GM18502 (cell line): ENCODE data around the gene UIMC1.
"Not testable (repeated sequence)": the region's sequence is repeated elsewhere in the genome, so short reads cannot be mapped to it uniquely, and the experiment has no call there.

ENCODE experiments used
- ATAC-seq: cut with Tn5 transposase; IDR thresholded peaks from one replicate; pipeline ENCODE4 v1.9.1; 2021; ENCODE audit warnings: mild to moderate bottlenecking; ENCODE audit not compliant: unreplicated experiment, poor library complexity

The UIMC1 gene

DNA sequence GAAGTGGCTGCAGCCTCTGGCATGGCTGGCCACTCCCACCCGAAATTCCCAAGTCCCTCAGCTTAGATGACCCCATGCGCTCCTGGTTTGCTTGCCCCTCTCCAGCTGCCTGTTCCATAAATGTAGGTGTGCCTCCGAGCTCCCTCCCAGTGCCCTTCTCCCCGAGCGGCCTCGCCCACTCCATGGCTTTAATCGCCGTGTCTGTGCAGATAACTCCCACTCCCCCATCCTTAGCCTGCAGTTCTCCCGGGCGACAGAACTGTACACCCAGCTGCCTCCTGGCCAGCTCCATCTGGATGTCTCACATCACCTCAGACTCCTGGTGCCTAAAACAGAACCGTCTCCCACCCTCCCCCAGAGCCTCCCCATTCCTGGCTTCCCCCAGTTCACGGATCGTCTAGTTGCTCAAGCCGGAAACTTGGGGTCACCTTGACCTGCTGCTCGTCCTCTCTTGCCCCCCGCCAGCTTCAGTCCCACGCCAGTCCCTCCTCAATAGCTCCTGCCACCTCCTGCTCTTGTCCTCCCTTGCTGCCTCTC lies 131.5 kb downstream of the UIMC1 start:
- no peak for ATAC-seq

- ATAC-seq, result no peak
Measured at GRCh38 chr5:176874198-176874780, 132.3 kb downstream of the UIMC1 start.

DNA sequence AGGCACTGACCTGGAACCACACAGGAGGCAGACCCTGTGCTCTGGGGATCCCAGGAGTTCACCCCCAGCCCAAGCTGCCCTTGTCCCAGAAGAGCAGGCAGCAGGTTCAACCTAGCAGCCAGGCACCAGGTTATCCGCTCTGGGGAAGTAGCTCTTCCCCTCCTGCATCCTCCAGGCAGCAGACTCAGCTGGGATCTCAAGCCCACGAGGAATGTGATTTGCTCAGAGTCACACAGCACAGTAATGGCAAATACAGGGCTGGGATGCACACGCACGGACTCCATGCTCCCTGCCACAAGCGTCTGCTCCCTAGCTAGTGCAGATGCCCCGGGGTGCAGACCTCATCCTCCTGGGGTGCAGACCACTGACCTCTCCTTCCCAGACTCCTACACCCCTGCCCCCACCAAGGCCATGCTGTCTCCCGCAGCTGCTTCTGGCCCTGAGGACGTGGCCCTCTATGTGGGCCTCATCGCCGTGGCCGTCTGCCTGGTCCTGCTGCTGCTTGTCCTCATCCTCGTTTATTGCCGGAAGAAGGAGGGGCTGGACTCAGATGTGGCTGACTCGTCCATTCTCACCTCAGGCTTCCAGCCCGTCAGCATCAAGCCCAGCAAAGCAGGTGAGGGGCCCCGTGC lies 132.9 kb downstream of the UIMC1 start:
- no peak for ATAC-seq

- not testable (repeated sequence) for ATAC-seq
Measured at GRCh38 chr5:176873011-176873410, 133.6 kb downstream of the UIMC1 start.

- ATAC-seq, result not testable (repeated sequence)
Measured at GRCh38 chr5:176872586-176872985, 134.0 kb downstream of the UIMC1 start.

- ATAC-seq, result not testable (repeated sequence)
Measured at GRCh38 chr5:176870644-176871043, 135.9 kb downstream of the UIMC1 start.

- no peak for ATAC-seq
Measured at GRCh38 chr5:176870110-176870591, 136.4 kb downstream of the UIMC1 start.

DNA sequence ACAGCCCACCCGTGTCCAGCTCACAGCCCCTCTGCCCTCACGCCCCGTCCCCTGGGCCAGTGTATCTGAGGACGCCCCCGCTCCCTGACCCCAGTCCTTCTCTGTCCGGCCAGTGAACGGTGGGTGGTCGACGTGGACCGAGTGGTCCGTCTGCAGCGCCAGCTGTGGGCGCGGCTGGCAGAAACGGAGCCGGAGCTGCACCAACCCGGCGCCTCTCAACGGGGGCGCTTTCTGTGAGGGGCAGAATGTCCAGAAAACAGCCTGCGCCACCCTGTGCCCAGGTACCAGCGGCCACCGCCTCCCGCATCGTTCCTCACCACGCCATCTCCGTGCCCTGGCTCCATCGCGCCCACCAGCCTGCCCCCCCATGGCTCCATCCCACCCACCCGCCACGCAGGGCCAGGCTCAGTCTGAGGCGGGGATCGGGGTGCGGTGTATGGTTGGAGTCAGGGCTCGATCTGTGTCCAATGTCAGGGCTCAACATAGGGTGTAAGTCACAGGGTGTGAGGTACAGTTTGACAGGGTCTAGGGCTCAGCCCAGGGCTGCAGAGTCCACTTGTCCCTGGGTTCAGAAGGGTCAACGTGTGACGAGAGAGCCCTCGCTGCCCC lies 137.0 kb downstream of the UIMC1 start:
- ATAC-seq, result no peak

GRCh38 chr5:176868731-176869130 lies 137.8 kb downstream of the UIMC1 start:
- ATAC-seq, result no peak

GRCh38 chr5:176868126-176868525 lies 138.5 kb downstream of the UIMC1 start:
- no peak for ATAC-seq

- no peak for ATAC-seq
Measured at GRCh38 chr5:176866707-176867310, 139.8 kb downstream of the UIMC1 start.

GRCh38 chr5:176865964-176866363 lies 140.6 kb downstream of the UIMC1 start:
- no peak for ATAC-seq

- ATAC-seq, result no peak
Measured at GRCh38 chr5:176864755-176865154, 141.8 kb downstream of the UIMC1 start.

- ATAC-seq, result no peak
Measured at GRCh38 chr5:176863765-176864098, 142.8 kb downstream of the UIMC1 start.

- ATAC-seq, result no peak
Measured at GRCh38 chr5:176863041-176863764, 143.4 kb downstream of the UIMC1 start.

DNA sequence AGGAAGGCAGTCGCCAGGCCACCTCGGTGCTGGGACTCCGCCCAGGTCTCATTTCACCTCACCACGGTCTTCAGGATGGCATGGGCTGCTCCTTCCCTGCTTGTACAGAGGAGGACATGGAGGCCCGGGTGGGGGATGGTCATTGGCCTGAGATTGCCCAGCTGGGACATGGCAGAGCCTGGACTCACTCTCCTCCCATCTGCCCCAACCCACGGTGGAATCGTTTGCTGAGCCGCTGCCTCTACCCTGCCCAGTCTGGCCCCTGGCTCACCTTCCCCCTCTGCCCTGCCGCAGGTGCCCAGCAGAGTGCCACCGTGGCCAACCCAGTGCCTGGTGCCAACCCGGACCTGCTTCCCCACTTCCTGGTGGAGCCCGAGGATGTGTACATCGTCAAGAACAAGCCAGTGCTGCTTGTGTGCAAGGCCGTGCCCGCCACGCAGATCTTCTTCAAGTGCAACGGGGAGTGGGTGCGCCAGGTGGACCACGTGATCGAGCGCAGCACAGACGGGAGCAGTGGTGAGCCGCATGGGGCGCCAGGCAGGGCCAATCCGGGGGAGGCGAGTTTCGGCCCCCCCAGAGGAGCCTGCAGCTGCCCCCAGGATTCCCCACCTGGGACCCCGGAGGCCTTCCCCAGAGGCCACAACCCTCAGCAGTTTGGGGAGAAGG lies 144.1 kb downstream of the UIMC1 start:
- ATAC-seq, result no peak

GRCh38 chr5:176861276-176861675 lies 145.3 kb downstream of the UIMC1 start:
- ATAC-seq, result no peak

DNA sequence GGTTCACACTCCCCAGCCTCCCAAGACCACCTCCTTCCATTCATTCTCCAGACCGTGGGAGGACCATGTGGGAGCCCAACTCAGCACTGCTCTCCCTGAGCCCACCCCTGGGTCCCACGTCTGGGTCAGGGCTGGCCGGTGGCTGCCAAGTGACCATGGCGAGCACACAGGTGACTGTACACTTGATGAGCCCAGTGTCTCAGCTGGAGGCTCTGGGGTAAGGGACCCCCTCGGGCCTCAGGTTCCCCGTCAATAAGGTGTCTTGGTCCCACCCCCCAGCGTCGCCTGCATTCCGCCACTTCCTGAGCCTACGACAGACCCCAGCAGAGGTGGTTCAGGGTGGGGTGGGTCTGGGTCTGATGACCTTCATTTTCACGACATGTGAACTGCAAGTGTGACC lies 146.2 kb downstream of the UIMC1 start:
- ATAC-seq, result no peak

GRCh38 chr5:176859916-176860315 lies 146.7 kb downstream of the UIMC1 start:
- no peak for ATAC-seq

- ATAC-seq, result no peak
Measured at GRCh38 chr5:176857894-176858273, 148.7 kb downstream of the UIMC1 start.
